ENCODE results near the gene CCDC197. TPM values are rescaled to one million over a fixed set of nuclear protein-coding genes. Genes with fewer than 3 reads are reported as not detected.

CCDC197 gene
- total RNA-seq, 1 experiment from 2014 or later, result not detected

- TF ChIP-seq ZNF121 (CRISPR knock-in tag; IDR thresholded peaks at IDR 0.05) (no peak), ZNF219 (CRISPR knock-in tag; IDR thresholded peaks at IDR 0.05; ENCODE audit: borderline replicate concordance) (no peak), NR3C1 (CRISPR knock-in tag; conservative IDR thresholded peaks at IDR 0.05; ENCODE audit: low read depth) (no peak), GRHL2 (CRISPR knock-in tag; IDR thresholded peaks at IDR 0.05; ENCODE audit: insufficient replicate concordance, severe bottlenecking) (no peak), HMGA2 (CRISPR knock-in tag; IDR thresholded peaks at IDR 0.05) (no peak), TEAD4 (CRISPR knock-in tag; IDR thresholded peaks at IDR 0.05) (no peak), GABPB1 (CRISPR knock-in tag; IDR thresholded peaks at IDR 0.05) (no peak), OVOL2 (CRISPR knock-in tag; IDR thresholded peaks at IDR 0.05; ENCODE audit: borderline replicate concordance) (no peak), SOX15 (CRISPR knock-in tag; IDR thresholded peaks at IDR 0.05) (no peak), MAX (CRISPR knock-in tag; IDR thresholded peaks at IDR 0.05) (no peak), SMAD4 (CRISPR knock-in tag; IDR thresholded peaks at IDR 0.05) (no peak)
- POLR2A ChIA-PET, result no interaction called here
- H3K27me3 Mint-ChIP-seq (ENCODE audit: low read depth), result no peaks in the 10 kb centered on the region; the same call in 1 of the 2 replicates
- H3K9me3 Mint-ChIP-seq, result no peaks in the 10 kb centered on the region
- no peak for DNase-seq (ENCODE audit: low spot score)
- no peak overlapping the region for H3K27ac Mint-ChIP-seq
- peak; percentile 57 for ATAC-seq
- H3K4me1 Mint-ChIP-seq, result peaks cover 12% of the 10 kb centered on the region
- CTCF ChIA-PET, result interaction anchor here (1.0 to 7.3 kb wide), 9 partner anchors 11 to 155 kb away, joined by 3 to 71 read pairs (median 4); no protein-coding TSS in a partner anchor
- H3K4me3 Mint-ChIP-seq, result no peak overlapping the region
- H3K36me3 Mint-ChIP-seq, result no peaks in the 10 kb centered on the region
Measured at GRCh38 chr14:93981316-93982229, 15.5 kb upstream of the CCDC197 start.

- Mint-ChIP-seq H3K27me3 (ENCODE audit: low read depth) (no peaks in the 10 kb centered on the region; the same call in 1 of the 2 replicates), H3K9me3 (no peaks in the 10 kb centered on the region), H3K4me3 (no peak overlapping the region), H3K27ac (no peak overlapping the region), H3K36me3 (no peaks in the 10 kb centered on the region), H3K4me1 (peaks cover 15% of the 10 kb centered on the region)
- DNase-seq (ENCODE audit: low spot score) (no peak), ATAC-seq (no peak)
- CTCF ChIA-PET, result interaction anchor here (0.8 to 7.3 kb wide), 11 partner anchors 12 to 154 kb away, joined by 3 to 71 read pairs (median 4); no protein-coding TSS in a partner anchor
- POLR2A ChIA-PET, result no interaction called here
- TF ChIP-seq ZBTB21 (CRISPR knock-in tag; IDR thresholded peaks at IDR 0.05; ENCODE audit: borderline replicate concordance) (no peak), GRHL2 (CRISPR knock-in tag; IDR thresholded peaks at IDR 0.05; ENCODE audit: insufficient replicate concordance, severe bottlenecking) (no peak), ATF1 (CRISPR knock-in tag; IDR thresholded peaks at IDR 0.05) (no peak), TEAD1 (CRISPR knock-in tag; IDR thresholded peaks at IDR 0.05) (no peak), E2F4 (CRISPR knock-in tag; IDR thresholded peaks at IDR 0.05; ENCODE audit: borderline replicate concordance, low read depth) (no peak), USF2 (CRISPR knock-in tag; IDR thresholded peaks at IDR 0.05) (no peak), ERG (CRISPR knock-in tag; IDR thresholded peaks at IDR 0.05) (no peak), ZMAT4 (CRISPR knock-in tag; IDR thresholded peaks at IDR 0.05) (no peak), ATF6 (CRISPR knock-in tag; IDR thresholded peaks at IDR 0.05) (no peak), NR3C1 (CRISPR knock-in tag; conservative IDR thresholded peaks at IDR 0.05; ENCODE audit: low read depth) (no peak), TEAD4 (CRISPR knock-in tag; IDR thresholded peaks at IDR 0.05) (no peak), NFATC4 (CRISPR knock-in tag; IDR thresholded peaks at IDR 0.05) (no peak), CBFB (CRISPR knock-in tag; IDR thresholded peaks at IDR 0.05; ENCODE audit: low read depth) (no peak)
Measured at GRCh38 chr14:93982230-93983007, 14.7 kb upstream of the CCDC197 start.

All from WTC11 (cell line).